HG03139 (cell line): ENCODE results near the gene CPOX.
A peak's percentile ranks its signal among the peaks of the same experiment; 100 is the strongest.
"Not testable (repeated sequence)": the region's sequence is repeated elsewhere in the genome, so short reads cannot be mapped to it uniquely, and the experiment has no call there.

Experiments used
- ATAC-seq: cut with Tn5 transposase; IDR thresholded peaks from one replicate; pipeline ENCODE4 v1.9.1; 2021; ENCODE audit not compliant: unreplicated experiment

The CPOX gene

GRCh38 chr3:98564282-98565005, 29.0 kb downstream of the CPOX start:
- ATAC-seq = no peak

- ATAC-seq = peak; percentile 54
Measured at GRCh38 chr3:98563661-98564281, 29.6 kb downstream of the CPOX start.

GRCh38 chr3:98561727-98562521, 31.5 kb downstream of the CPOX start:
- ATAC-seq = no peak

GRCh38 chr3:98560911-98561310, 32.5 kb downstream of the CPOX start:
- no peak for ATAC-seq

GRCh38 chr3:98559769-98560168, 33.6 kb downstream of the CPOX start:
- ATAC-seq = not testable (repeated sequence)

GRCh38 chr3:98558100-98558827, 35.1 kb downstream of the CPOX start:
- ATAC-seq = no peak

- ATAC-seq = peak; percentile 23
Measured at GRCh38 chr3:98557324-98558010, 35.9 kb downstream of the CPOX start.

- ATAC-seq = peak; percentile 85
Measured at GRCh38 chr3:98556164-98557130, 37.0 kb downstream of the CPOX start.

GRCh38 chr3:98555025-98555379, 38.4 kb downstream of the CPOX start:
- ATAC-seq = no peak

GRCh38 chr3:98554580-98554979, 38.8 kb downstream of the CPOX start:
- no peak for ATAC-seq

GRCh38 chr3:98553753-98554152, 39.7 kb downstream of the CPOX start:
- no peak for ATAC-seq

GRCh38 chr3:98553021-98553563, 40.3 kb downstream of the CPOX start:
- ATAC-seq = no peak

GRCh38 chr3:98552232-98553020, 41.0 kb downstream of the CPOX start:
- no peak for ATAC-seq

- ATAC-seq = no peak
Measured at GRCh38 chr3:98551754-98552153, 41.7 kb downstream of the CPOX start.

GRCh38 chr3:98551236-98551635, 42.2 kb downstream of the CPOX start:
- ATAC-seq = no peak

- no peak for ATAC-seq
Measured at GRCh38 chr3:98550833-98551232, 42.6 kb downstream of the CPOX start.

GRCh38 chr3:98548544-98548943, 44.9 kb downstream of the CPOX start:
- no peak for ATAC-seq

GRCh38 chr3:98545940-98546339, 47.5 kb downstream of the CPOX start:
- peak; percentile 44 for ATAC-seq

GRCh38 chr3:98542623-98543022, 50.8 kb downstream of the CPOX start:
- ATAC-seq = no peak
